Measurements from ENCODE around the gene TPRN. TPM values are rescaled to one million over a fixed set of nuclear protein-coding genes. Genes with fewer than 3 reads are reported as not detected.

Gene TPRN
- total and polyA plus RNA-seq, 9 of the 15 experiments (the other 6 are each of a cell fraction or from before 2014, with no cell fraction given), result 0.31 to 31.9 (median 4.4) TPM

DNA sequence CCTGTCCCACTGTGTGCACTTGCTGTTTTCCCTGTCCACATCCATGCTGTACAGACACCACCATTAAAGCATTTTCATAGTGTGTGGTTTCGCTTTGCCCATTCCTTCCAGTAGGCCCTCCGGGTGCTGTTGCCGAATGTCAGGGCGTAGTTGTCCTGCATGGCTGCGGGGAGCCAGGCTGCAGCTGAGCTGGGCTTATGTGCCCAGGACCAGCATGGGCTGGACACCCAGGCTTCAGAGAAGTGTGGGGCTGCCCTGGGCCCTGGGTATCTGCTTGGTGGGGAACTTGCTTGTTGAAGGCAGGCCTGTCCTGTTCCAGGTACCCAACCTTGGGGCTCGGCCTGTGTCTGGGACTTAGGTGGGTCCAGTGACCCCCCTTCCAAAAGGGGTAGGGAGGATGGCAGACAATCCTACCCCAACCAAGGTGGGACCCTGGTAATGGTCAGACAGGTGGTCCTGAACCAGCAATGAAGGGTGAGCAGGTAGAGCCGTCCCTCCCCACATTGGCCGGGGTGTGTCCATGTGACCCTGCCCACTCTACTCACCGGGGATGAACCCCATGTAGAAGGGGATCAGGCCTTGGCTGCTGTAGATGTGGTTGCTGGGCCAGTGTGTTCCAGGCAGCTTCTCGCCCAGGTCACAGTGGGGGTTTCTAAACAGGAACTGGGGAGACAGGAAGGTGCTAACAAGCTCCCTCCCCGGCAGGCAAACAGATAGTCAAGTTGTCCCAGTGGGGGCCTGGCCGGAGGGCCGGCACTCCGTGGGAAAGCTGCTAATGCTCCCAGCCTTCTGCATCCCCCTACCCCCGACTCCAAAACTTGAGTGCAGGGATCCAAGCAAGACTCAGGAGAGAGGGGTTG, 43.3 kb upstream of the TPRN start (continued):
- TF ChIP-seq, protein P1, sequence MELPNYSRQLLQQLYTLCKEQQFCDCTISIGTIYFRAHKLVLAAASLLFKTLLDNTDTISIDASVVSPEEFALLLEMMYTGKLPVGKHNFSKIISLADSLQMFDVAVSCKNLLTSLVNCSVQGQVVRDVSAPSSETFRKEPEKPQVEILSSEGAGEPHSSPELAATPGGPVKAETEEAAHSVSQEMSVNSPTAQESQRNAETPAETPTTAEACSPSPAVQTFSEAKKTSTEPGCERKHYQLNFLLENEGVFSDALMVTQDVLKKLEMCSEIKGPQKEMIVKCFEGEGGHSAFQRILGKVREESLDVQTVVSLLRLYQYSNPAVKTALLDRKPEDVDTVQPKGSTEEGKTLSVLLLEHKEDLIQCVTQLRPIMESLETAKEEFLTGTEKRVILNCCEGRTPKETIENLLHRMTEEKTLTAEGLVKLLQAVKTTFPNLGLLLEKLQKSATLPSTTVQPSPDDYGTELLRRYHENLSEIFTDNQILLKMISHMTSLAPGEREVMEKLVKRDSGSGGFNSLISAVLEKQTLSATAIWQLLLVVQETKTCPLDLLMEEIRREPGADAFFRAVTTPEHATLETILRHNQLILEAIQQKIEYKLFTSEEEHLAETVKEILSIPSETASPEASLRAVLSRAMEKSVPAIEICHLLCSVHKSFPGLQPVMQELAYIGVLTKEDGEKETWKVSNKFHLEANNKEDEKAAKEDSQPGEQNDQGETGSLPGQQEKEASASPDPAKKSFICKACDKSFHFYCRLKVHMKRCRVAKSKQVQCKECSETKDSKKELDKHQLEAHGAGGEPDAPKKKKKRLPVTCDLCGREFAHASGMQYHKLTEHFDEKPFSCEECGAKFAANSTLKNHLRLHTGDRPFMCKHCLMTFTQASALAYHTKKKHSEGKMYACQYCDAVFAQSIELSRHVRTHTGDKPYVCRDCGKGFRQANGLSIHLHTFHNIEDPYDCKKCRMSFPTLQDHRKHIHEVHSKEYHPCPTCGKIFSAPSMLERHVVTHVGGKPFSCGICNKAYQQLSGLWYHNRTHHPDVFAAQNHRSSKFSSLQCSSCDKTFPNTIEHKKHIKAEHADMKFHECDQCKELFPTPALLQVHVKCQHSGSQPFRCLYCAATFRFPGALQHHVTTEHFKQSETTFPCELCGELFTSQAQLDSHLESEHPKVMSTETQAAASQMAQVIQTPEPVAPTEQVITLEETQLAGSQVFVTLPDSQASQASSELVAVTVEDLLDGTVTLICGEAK (IDR thresholded peaks at IDR 0.05), result no peak
- TF ChIP-seq, protein P1 (CRISPR knock-in tag; IDR thresholded peaks at IDR 0.05), result 0 out of 2 replicates have a peak, but pooled peaks have one; percentile 13
- TF ChIP-seq ZBTB1 (CRISPR knock-in tag; IDR thresholded peaks at IDR 0.05; ENCODE audit: borderline replicate concordance, low read depth) (no peak), BCL6 (CRISPR knock-in tag; IDR thresholded peaks at IDR 0.05) (no peak), NFATC3 (IDR thresholded peaks at IDR 0.05) (no peak), CBFA2T3 (IDR thresholded peaks at IDR 0.05) (no peak), ZC3H4 (CRISPR knock-in tag; IDR thresholded peaks at IDR 0.05; ENCODE audit: borderline replicate concordance) (no peak; the same call in 1 of the 2 replicates), ZNF445 (CRISPR knock-in tag; IDR thresholded peaks at IDR 0.05; ENCODE audit: low read depth) (0 out of 2 replicates have a peak, but pooled peaks have one; percentile 68), NUFIP1 (IDR thresholded peaks at IDR 0.05; ENCODE audit: partially characterized antibody) (no peak), ATF7 (IDR thresholded peaks at IDR 0.05) (no peak), EWSR1 (IDR thresholded peaks at IDR 0.05; ENCODE audit: borderline replicate concordance, low read depth, partially characterized antibody) (no peak), PML (IDR thresholded peaks at IDR 0.05; ENCODE audit: low read length) (peak; percentile 28; the same call in 1 of the 2 replicates), CHCHD3 (CRISPR knock-in tag; IDR thresholded peaks at IDR 0.05) (no peak), ZNF644 (tag; IDR thresholded peaks at IDR 0.05; ENCODE audit: low read depth) (no peak), GABPB2 (CRISPR knock-in tag; conservative IDR thresholded peaks at IDR 0.05) (no peak)
- TF ChIP-seq, protein P2, sequence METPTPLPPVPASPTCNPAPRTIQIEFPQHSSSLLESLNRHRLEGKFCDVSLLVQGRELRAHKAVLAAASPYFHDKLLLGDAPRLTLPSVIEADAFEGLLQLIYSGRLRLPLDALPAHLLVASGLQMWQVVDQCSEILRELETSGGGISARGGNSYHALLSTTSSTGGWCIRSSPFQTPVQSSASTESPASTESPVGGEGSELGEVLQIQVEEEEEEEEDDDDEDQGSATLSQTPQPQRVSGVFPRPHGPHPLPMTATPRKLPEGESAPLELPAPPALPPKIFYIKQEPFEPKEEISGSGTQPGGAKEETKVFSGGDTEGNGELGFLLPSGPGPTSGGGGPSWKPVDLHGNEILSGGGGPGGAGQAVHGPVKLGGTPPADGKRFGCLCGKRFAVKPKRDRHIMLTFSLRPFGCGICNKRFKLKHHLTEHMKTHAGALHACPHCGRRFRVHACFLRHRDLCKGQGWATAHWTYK (CRISPR knock-in tag; IDR thresholded peaks at IDR 0.05), result 0 out of 2 replicates have a peak, but pooled peaks have one; percentile 36
- TF ChIP-seq, protein P3, sequence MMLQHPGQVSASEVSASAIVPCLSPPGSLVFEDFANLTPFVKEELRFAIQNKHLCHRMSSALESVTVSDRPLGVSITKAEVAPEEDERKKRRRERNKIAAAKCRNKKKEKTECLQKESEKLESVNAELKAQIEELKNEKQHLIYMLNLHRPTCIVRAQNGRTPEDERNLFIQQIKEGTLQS (IDR thresholded peaks at IDR 0.05), result no peak
- TF ChIP-seq, protein P3 (CRISPR knock-in tag; conservative IDR thresholded peaks at IDR 0.05), result no peak
